DMS79 treated with DMSO at 0.1 percent for 48 hours (cell line): Measurements from ENCODE around the gene GRAMD1B.

Experiments
- DNase-seq: peaks from one replicate; lab custom pipeline; 2025; lab: John Stamatoyannopoulos, UW

GRAMD1B gene

GRCh38 chr11:123535401-123535800 lies 105.3 kb downstream of the GRAMD1B start:
- no peak for DNase-seq

DNA sequence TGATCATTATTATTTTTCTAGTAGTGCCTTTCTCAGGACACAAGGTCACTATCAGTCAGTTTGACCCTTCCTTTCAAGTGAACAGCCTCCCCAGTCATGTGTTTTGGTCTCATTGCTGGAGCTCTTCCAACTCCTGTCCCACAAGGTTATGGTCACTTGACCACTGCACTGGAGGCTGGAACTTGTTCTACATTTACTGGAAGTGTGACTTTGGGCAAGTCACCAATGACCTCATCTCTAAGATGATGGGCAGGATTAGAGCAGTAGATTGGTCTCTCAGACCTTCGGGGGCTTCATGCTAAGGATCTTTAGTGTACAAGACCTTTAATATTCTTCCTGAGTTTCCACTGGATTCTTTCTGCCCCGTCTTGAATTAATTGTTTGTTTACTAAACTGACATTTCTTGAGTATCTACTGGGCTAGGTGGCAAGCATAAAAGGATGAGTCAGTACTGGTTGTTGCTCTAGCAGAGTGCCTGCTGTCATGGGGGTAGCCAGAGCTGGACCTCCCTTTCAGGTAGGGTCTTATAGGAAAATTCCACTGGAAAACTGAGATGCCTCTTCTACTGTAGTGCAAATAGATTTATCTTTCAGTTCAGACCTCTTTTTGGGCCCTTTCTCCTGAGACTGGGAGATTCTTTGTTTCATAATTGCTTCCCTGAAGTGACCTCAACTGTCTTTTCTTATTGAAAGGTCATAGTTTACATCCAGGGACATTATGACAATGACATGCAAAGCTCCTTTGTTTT lies 106.8 kb downstream of the GRAMD1B start:
- no peak for DNase-seq

- no peak for DNase-seq
Measured at GRCh38 chr11:123537726-123538125, 107.7 kb downstream of the GRAMD1B start.

GRCh38 chr11:123543797-123544196 lies 113.7 kb downstream of the GRAMD1B start:
- peak; percentile 24 for DNase-seq

DNA sequence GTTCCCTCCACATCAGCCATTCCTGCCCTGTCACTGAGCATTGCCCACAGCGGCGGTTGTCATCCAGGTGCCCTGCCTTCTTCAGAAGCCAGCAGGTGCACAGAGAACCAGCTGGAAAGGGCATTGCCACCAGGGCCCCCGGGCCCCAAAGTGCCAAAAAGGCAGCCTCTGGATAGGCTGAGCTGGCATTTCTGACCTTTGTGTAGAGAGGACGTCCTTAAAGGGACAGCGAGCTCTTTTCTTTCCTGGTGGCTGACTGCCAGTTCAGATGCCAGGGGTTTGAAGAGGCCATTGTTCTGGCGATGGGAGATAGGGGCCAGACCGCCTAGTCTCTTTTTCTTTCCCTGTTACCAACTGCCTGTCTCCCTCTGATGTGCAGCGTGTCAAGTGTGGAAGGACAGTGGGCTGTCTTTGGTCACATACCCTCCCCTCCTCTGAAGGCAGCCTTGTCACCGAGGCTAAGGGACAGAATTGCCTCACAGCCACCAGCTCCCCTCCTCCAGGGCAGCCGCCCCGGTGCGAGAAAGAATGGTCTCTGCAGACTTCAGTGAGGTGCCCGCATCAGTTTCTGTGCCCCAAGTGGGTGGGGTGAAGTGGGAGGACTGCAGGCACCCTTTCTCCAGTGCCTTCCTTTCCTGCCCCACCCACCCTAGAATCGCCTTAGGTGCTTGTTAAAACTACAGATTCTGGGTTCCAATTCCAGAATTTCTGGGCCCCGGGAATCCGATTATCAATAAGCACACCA lies 114.7 kb downstream of the GRAMD1B start:
- peak; percentile 73 for DNase-seq

DNA sequence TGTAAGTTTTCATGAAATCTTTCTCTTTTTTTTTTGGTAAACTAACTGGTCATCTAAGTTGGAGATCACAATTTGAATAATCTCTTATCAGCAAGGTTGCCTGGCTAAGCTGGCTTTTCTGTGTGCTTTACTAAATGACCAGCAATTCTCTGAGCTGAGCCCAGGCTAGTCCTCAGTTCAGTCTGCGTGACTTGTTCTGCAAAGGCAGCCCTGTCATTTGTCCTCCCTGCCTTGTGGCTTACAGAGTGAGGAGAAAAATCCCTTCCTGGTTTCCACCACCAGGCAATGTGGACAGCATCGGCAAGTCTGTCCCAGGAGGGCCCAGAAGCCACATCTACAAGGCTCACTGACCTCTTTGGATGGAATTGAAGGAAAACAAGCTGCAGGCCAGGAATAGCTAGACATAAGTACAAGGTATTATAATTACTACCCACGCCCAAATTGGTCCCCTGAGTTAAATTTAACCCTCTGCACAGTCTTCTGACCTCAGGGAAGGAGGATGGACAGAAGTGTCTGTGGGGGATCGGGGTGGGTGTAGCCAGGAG lies 115.7 kb downstream of the GRAMD1B start:
- DNase-seq, result no peak

DNA sequence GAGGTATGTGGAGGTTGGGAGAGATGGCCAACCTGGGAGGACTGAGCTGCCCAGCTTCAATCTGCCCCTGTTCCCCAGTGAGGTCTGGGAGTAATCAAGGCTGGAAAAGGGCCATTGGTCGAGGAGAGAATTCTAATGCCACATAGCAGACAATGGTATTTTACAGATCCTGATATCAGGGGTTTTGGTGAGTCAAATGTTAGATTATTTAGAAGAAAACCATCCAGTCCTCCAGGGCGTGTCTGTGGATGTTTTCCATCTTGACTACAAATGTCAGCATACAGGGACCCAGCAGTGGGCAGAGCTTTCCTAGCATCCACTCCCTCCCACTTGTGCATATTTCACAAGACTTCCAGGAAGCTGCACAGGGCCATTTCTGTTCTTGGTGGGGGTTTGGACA lies 116.4 kb downstream of the GRAMD1B start:
- DNase-seq, result no peak

DNA sequence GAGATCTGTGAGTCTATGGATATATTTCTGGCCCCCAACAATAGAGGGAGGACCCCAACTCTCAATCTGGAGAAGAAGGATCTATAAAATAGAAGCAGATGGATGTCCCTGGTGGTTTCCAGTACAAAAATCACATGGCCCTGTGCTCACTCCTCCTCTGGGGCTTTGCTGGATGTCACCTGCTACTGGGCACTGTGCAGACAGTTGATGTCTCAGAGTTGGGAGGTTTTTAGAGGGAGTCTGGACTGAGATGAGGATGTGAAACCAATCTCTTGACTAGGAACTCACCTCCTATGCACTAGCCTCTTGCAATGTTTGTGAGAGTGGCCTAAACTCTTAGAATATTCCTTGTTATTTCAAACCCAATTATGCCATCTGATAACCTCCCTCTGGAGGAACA lies 117.1 kb downstream of the GRAMD1B start:
- DNase-seq, result no peak

DNA sequence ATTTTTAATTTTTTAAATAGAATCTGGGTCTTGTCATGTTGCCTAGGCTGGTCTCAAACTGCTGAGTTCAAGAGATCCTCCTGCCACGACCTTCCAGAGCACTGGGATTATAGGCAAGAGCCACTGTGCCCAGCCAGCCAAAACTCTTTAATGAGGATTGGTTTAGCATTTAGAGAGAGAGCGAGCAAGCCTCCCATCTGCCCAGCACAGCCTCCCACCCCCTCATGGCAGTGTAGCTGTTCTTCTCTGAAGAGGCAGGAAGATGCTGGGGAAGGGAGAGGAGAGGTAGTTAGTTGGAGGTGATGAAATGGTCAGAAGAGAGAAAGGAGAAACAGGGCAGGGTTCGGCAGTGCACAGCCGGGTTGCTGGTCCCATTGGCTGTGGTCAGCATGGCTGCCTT lies 118.7 kb downstream of the GRAMD1B start:
- DNase-seq, result no peak

- no peak for DNase-seq
Measured at GRCh38 chr11:123549926-123550917, 120.2 kb downstream of the GRAMD1B start.

DNA sequence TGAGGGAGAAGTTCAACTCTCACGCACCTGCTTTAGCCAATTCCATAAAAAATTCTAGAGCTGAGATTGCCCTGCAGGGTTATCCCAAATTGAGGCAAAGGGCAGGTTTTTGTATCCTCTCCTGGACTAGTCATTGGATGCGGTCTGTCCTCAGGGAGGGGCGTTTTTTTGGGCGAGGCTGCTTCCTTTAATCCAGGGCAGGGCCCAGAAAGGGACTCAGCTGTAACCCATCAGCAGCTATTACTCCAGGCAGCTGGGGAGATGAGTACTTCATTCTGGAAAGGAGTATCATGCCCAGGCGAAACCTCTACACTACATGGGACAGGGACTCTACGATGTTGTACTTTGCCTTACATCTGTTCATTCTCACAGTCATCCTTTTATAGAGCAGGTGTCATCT lies 121.0 kb downstream of the GRAMD1B start:
- DNase-seq, result no peak

DNA sequence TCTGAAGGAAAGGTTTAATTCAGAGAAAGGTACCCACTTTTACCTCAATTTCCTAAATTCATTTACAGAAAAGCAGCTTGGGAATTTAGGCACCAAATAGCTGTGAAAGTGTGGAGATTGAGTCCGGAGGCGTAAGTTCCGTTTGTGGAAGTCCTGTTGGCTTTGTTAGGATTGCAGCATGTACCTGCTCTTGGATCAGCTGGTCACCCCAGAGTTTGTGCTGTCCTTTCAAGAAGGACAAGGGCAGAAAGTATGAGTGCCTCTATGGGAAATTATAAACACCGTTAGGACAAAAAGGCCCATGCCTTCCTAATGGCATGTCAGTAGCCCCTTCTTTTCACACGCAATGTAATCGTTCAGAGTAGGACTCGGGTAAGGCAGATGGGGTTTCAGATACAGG lies 126.6 kb downstream of the GRAMD1B start:
- DNase-seq, result no peak

DNA sequence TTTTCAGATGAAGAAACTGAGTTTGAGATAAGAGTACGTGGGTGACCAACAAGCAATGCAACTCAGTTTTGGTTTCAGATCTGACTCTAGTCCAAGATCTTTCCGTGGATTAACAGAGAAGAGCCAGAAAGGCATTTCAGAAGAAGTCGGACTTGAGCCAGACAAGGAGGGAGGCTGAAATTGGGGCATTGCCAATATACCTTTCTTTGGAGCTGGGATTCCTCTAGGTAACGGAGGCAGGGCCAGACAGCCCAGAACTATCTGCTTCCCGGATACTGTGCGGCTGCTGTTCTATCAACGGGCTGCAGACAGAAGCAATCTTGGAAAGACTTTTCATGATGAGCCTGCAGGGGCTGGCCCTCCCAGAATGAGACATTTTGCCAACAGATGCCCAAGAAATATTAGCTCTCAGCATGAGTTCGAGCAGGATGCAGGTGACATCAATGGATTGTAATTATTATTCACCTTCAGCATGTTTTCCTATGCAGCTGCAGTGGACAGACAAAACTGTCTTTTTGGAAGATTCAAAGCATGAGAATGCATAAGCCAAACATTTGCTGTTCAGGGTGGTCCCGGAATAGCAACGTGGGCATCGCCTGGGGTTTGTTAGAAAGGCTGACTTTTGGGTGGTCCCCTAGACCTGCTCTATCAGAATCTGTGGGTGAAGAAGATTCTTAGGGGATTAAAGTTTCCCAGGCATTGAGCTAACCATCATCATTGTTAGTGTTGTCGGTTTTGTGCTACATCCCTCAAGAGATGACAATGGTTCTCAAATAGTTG lies 128.7 kb downstream of the GRAMD1B start:
- DNase-seq, result no peak

DNA sequence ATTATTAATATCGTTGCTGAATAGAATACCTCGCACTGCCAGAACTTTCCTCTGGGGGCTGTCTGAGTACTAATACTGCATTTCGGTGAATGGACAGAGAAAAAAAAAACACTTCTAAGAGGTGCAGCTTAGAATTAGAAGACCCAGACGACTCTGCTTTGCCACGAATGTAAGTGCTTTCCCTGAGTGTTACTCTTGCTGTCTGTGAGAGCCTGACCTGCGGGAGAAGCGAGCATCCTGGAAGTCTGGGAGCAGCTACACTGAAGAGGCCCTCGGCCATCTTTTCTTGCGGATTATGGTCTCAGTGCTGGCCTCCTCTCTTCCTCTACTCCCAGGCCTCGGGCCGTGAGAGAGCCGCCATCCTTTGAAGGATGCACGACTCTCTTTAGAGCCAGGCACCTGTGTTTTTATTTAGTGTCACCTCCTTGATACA lies 129.5 kb downstream of the GRAMD1B start:
- peak; percentile 67 for DNase-seq

DNA sequence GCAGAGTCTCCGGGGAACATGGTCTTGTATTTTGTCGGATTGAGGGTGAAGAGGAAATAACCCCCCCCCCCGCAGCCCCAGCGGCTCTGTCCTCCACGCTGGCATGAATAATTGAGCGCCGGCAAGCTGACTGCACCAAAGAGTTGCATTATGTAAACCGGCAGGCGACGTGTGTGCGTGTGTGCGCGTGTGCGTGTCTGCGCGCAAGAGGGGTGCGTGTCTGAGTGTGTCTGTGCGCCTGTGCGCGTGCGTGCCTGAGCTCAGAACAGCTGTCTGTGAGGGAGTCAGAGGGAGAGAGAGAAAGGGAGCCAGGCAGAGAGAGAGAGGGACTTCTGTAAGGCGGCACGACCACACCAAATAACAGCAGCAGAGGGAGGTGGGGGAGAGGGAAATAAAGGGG lies 129.9 kb downstream of the GRAMD1B start:
- peak; percentile 79 for DNase-seq

DNA sequence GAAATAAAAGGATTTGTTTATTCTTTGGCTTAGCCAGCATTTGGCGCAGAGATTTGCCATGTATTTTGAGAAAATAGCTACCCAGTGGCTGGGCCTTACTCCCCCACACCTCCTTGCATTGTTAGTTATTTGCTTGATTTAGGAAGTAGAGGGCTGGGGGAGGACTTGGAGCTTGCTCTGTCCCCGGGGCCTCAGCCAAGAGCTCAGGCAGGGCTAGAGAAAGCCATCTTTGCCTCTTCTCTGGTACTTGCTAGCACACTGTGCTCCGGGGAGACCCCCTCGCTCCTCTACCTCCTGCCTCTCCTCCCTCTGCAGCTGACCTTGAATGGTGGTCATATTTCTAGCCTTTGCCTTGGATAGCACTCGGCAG lies 131.3 kb downstream of the GRAMD1B start:
- no peak for DNase-seq

DNA sequence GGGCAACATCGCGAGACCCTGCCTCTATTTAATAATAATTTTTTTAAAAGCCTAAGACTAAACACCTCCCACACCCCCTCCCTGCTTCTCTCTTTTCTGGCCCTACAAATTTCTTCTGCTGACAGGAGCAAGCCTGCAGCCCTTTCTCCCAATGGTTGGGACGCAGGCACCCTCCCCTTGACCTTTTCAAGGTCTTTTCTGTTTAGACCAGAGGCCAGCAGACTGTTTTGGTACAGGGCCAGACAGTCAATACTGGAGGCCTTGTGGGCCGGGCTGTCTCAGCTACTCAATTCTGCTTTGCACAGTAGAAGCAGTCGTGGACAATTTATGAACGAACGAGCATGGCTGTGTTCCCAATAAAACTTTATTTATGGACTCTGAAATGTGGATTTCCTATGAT lies 132.1 kb downstream of the GRAMD1B start:
- no peak for DNase-seq

- DNase-seq, result no peak
Measured at GRCh38 chr11:123562829-123563228, 132.8 kb downstream of the GRAMD1B start.

- DNase-seq, result no peak
Measured at GRCh38 chr11:123564221-123564620, 134.2 kb downstream of the GRAMD1B start.

DNA sequence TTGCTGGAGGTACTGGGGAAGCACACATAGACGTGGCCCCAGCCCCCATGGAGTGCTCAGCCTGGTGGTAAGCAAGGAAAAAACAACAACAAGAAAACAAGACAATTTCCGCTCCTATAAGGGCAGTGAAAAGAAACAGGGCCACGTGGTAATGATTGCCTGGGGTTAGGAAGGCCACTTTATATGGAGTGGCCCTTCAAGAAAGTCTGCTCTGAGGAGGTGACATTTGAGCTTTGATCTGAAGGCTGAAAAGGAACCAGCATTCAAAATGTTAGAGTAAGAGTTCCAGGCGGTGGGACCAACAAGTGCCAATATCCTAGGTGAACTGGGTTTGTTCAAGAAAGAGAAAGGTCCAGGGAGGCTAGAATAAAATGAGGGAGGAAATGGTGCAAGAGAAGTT lies 136.8 kb downstream of the GRAMD1B start:
- peak; percentile 86 for DNase-seq

GRCh38 chr11:123567466-123567865 lies 137.4 kb downstream of the GRAMD1B start:
- no peak for DNase-seq
